Caco-2 (cell line): Measurements from ENCODE around the gene NGEF. TPM values are rescaled to one million over a fixed set of nuclear protein-coding genes. Genes with fewer than 3 reads are reported as not detected.

Source experiments
- BruUV-seq: library from RNA; stranded (reverse); fragments of 400-500 nt; replicated peaks from 2 replicates; lab custom pipeline; 2021; lab: Mats Ljungman, UMichigan
- CTCF ChIA-PET: fragments of 300-600 bp; sonication (Branson Sonifier 250); formaldehyde crosslinking; loops from one replicate; lab custom pipeline; 2022; ENCODE audit warnings: antibody characterized with exemption; lab: Charles Lee
- POLR2A ChIA-PET: fragments of 300-600 bp; sonication (Branson Sonifier 250); formaldehyde crosslinking; loops from one replicate; lab custom pipeline; 2022; ENCODE audit warnings: antibody characterized with exemption; lab: Charles Lee
- DNase-seq, 2 experiments: peaks; one replicate each; pipeline versions ENCODE4 v3.0.0 to v3.0.0-alpha.2; 2020 to 2022
- H3K27me3 ChIP-seq: replicated peaks from 2 replicates; pipeline ENCODE4 v1.6.0; 2011; ENCODE audit warnings: low read length; ENCODE audit not compliant: control insufficient read depth, insufficient read depth
- H3K36me3 ChIP-seq: 2 replicates; pipeline ENCODE4 v1.5.1; 2011; ENCODE audit warnings: low read length; ENCODE audit not compliant: control insufficient read depth, insufficient read depth
- H3K4me1 ChIP-seq: fragments of 250-450 bp; sonication (Bioruptor Pico); 2 replicates; pipeline ENCODE4 v1.5.1; 2020; ENCODE audit warnings: mild to moderate bottlenecking
- H3K4me3 ChIP-seq: 2 replicates; pipeline ENCODE4 v1.5.1; 2011; ENCODE audit warnings: low read depth, mild to moderate bottlenecking, control low read depth, low read length
- H3K9me3 ChIP-seq: fragments of 250-450 bp; sonication (Bioruptor Pico); 2 replicates; pipeline ENCODE4 v1.5.1; 2020; ENCODE audit warnings: mild to moderate bottlenecking, moderate library complexity
- H3K27ac Mint-ChIP-seq: one replicate; pipeline ENCODE4 v1.8.0; 2022; ENCODE audit warnings: mixed read lengths; ENCODE audit not compliant: unreplicated experiment
- H3K27me3 Mint-ChIP-seq: one replicate; pipeline ENCODE4 v1.8.0; 2022; ENCODE audit warnings: mixed read lengths; ENCODE audit not compliant: insufficient read depth, unreplicated experiment
- H3K36me3 Mint-ChIP-seq: one replicate; pipeline ENCODE4 v1.8.0; 2022; ENCODE audit warnings: mild to moderate bottlenecking, mixed read lengths; ENCODE audit not compliant: insufficient read depth, unreplicated experiment
- H3K4me1 Mint-ChIP-seq: one replicate; pipeline ENCODE4 v1.8.0; 2022; ENCODE audit warnings: low read depth, mixed read lengths; ENCODE audit not compliant: unreplicated experiment
- H3K4me3 Mint-ChIP-seq: one replicate; pipeline ENCODE4 v1.8.0; 2022; ENCODE audit warnings: mild to moderate bottlenecking, moderate library complexity, mixed read lengths; ENCODE audit not compliant: unreplicated experiment
- H3K9me3 Mint-ChIP-seq: one replicate; pipeline ENCODE4 v1.8.0; 2022; ENCODE audit warnings: mixed read lengths; ENCODE audit not compliant: unreplicated experiment
- CTCF ChIP-seq, 2 experiments: fragments of 200-600 bp in 1 of 2; IDR thresholded peaks; 1 replicate in 1 of 2; 2 replicates in 1 of 2; pipeline versions ENCODE4 v1.5.1 to v1.8.0; 2011 to 2022; ENCODE audit warnings: antibody characterized with exemption in 1 of 2, control low read depth in 1 of 2, inconsistent platforms in 1 of 2, low read depth in 1 of 2, low read length in 1 of 2, mild to moderate bottlenecking in 1 of 2, moderate library complexity in 1 of 2; ENCODE audit not compliant: insufficient read depth in 1 of 2, severe bottlenecking in 1 of 2, unreplicated experiment in 1 of 2
- intact Hi-C: fragments of 100-400 bp; cut with micrococcal nuclease; formaldehyde crosslinking; loops from one replicate; pipeline ENCODE4 v1.10.0; 2022; ENCODE audit not compliant: unreplicated experiment
- total RNA-seq: library from RNA; stranded (reverse); gene quantifications from 2 replicates; pipeline ENCODE4 v1.2.3, GENCODE V29; 2022

The NGEF gene
- total RNA-seq, 1 experiment from 2014 or later = 0.77 TPM

DNA sequence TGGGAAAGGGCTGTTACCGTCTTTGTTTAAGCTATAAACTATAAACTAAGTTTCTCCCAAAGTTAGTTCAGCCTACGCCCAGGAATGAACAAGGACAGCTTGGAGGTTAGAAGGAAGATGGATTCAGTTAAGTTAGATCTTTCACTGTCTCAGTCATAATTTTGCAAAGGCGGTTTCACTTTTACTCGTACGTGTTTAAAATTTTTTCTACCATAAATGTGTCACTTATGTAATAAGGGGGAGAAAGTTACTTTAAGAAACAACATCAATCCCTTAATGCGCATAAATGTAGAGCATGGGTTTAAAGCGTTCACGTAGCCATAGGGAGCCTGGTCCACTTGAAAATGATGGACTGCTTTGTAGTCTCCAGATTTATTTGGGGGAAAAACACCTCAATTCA is 71.7 kb downstream of the NGEF start:
- Histone ChIP-seq H3K4me3 (no peak overlapping the region), H3K36me3 (no peaks in the 10 kb centered on the region), H3K27me3 (no peaks in the 10 kb centered on the region), H3K4me1 (no peaks in the 10 kb centered on the region), H3K9me3 (no peaks in the 10 kb centered on the region)
- H3K36me3 Mint-ChIP-seq = no peaks in the 10 kb centered on the region
- H3K27me3 Mint-ChIP-seq = peaks cover 3% of the 10 kb centered on the region
- H3K27ac Mint-ChIP-seq = no peak overlapping the region
- BruUV-seq = no TSS peak
- intact Hi-C loops = no loop called here
- no peak overlapping the region for H3K4me3 Mint-ChIP-seq
- POLR2A ChIA-PET = no interaction called here
- peaks cover 6% of the 10 kb centered on the region for H3K4me1 Mint-ChIP-seq
- CTCF ChIA-PET = no interaction called here
- peaks cover 9% of the 10 kb centered on the region for H3K9me3 Mint-ChIP-seq
- no peak for TF ChIP-seq CTCF (IDR thresholded peaks at IDR 0.05; ENCODE audit: insufficient read depth in 1 of 2, low read depth in 1 of 2, low read length in 1 of 2, severe bottlenecking in 1 of 2, unreplicated experiment in 1 of 2)
- no peak for DNase-seq

DNA sequence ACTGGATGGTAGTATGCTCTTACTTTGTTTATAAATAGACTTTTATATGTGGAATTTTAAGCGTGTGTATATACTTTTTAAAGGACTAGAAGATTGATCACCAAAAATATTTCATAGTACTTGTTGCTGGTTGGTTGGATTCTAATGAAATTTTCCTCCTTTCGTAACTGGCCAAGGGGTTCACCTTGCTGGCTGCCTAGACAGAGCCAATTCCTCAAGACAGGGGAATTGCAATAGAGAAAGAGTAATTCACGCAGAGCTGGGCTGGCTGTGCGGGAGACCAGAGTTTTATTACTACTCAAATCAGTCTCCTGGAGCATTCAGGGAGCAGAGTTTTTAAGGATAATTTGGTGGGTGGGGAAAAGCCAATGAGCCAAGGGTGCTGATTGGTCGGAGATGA is 72.3 kb downstream of the NGEF start:
- peaks cover 3% of the 10 kb centered on the region for H3K27me3 Mint-ChIP-seq
- ChIA-PET CTCF (no interaction called here), POLR2A (no interaction called here)
- peaks cover 9% of the 10 kb centered on the region for H3K9me3 Mint-ChIP-seq
- H3K4me1 Mint-ChIP-seq = peaks cover 6% of the 10 kb centered on the region
- H3K27ac Mint-ChIP-seq = no peak overlapping the region
- Histone ChIP-seq H3K4me3 (no peak overlapping the region), H3K36me3 (no peaks in the 10 kb centered on the region), H3K9me3 (no peaks in the 10 kb centered on the region), H3K27me3 (no peaks in the 10 kb centered on the region), H3K4me1 (no peaks in the 10 kb centered on the region)
- TF ChIP-seq CTCF (IDR thresholded peaks at IDR 0.05; ENCODE audit: insufficient read depth in 1 of 2, low read depth in 1 of 2, low read length in 1 of 2, severe bottlenecking in 1 of 2, unreplicated experiment in 1 of 2) = no peak
- intact Hi-C loops = no loop called here
- no peaks in the 10 kb centered on the region for H3K36me3 Mint-ChIP-seq
- H3K4me3 Mint-ChIP-seq = no peak overlapping the region
- DNase-seq = no peak
- no TSS peak for BruUV-seq

DNA sequence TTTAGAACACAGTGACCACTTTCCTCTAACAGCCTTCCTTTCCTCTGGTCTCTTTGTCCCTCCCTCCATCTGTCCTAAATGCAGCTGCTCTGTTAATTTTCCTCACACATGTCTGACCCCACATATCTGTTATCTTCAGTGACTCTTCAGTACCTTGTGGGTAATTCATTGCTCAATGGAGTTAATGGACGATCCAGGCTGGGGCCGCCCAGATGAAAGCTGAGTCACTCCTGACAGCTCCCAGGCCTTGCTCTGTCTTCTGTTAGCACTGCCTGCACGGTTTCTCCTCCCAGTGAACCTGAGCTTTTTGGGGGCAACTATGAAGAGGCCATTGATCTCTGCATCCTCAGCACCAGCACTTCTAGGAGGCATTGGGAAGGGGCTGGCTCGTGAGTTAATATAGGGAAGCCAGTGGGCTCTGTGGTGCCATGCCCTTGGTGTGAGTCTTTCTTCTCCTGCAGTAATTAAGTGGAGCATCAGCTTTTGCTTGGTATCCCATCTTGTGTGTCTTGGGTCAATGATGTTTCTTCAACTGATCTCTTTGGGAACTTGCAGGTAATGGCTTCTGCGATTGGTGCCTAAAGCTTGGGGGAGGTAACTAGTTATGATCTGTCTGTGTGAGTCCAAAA is 75.7 kb downstream of the NGEF start:
- no peaks in the 10 kb centered on the region for H3K4me1 ChIP-seq
- no peaks in the 10 kb centered on the region for H3K36me3 ChIP-seq
- peaks cover 6% of the 10 kb centered on the region for H3K4me1 Mint-ChIP-seq
- peaks cover 3% of the 10 kb centered on the region for H3K27me3 Mint-ChIP-seq
- intact Hi-C loops = no loop called here
- H3K9me3 Mint-ChIP-seq = peaks cover 9% of the 10 kb centered on the region
- TF ChIP-seq CTCF (IDR thresholded peaks at IDR 0.05; ENCODE audit: insufficient read depth in 1 of 2, low read depth in 1 of 2, low read length in 1 of 2, severe bottlenecking in 1 of 2, unreplicated experiment in 1 of 2) = no peak
- no peaks in the 10 kb centered on the region for H3K36me3 Mint-ChIP-seq
- no TSS peak for BruUV-seq
- H3K27me3 ChIP-seq = no peaks in the 10 kb centered on the region
- H3K4me3 ChIP-seq = no peak overlapping the region
- POLR2A ChIA-PET = no interaction called here
- no peak for DNase-seq
- no peaks in the 10 kb centered on the region for H3K9me3 ChIP-seq
- H3K27ac Mint-ChIP-seq = no peak overlapping the region
- H3K4me3 Mint-ChIP-seq = no peak overlapping the region
- CTCF ChIA-PET = no interaction called here
